DND-41 (cell line): Measurements from ENCODE around the gene SGCD.

Experiments used
- ATAC-seq: fragments of 200-7000 bp; cut with Tn5 transposase; 3 replicates; pipeline ENCODE4 v1.9.1; 2021; ENCODE audit warnings: low read depth; ENCODE audit not compliant: insufficient read depth
- DNase-seq: peaks from one replicate; pipeline ENCODE4 v3.0.0-alpha.2; 2020
- H2AFZ ChIP-seq: 2 replicates; pipeline ENCODE4 v1.6.0; 2012; ENCODE audit warnings: low read depth, low read length
- H3K27ac ChIP-seq: 2 replicates; pipeline ENCODE4 v1.5.1; 2012; ENCODE audit warnings: low read length, inconsistent platforms
- H3K27me3 ChIP-seq: fragments of 200-600 bp; sonication (generic); 2 replicates; pipeline ENCODE4 v1.6.0; 2012; ENCODE audit warnings: low read length, mild to moderate bottlenecking, inconsistent platforms; ENCODE audit not compliant: insufficient read depth, poor library complexity
- H3K36me3 ChIP-seq: 2 replicates; pipeline ENCODE4 v1.5.1; 2012; ENCODE audit warnings: low read length, inconsistent platforms; ENCODE audit not compliant: insufficient read depth
- H3K4me1 ChIP-seq: 2 replicates; pipeline ENCODE4 v1.5.1; 2012; ENCODE audit warnings: mild to moderate bottlenecking, low read length; ENCODE audit not compliant: insufficient read depth
- H3K4me2 ChIP-seq: 2 replicates; pipeline ENCODE4 v1.6.0; 2012; ENCODE audit warnings: mild to moderate bottlenecking, moderate library complexity, low read length, inconsistent platforms; ENCODE audit not compliant: insufficient read depth
- H3K4me3 ChIP-seq, 2 experiments: fragments of 200-600 bp in 1 of 2; shearing (Covaris generic) in 1 of 2; 2 replicates each; pipeline ENCODE4 v1.5.1; 2012 to 2016; ENCODE audit warnings: inconsistent platforms in 2 of 2, low read length in 2 of 2, mild to moderate bottlenecking in 2 of 2, low read depth in 1 of 2, moderate library complexity in 1 of 2
- H3K79me2 ChIP-seq: 2 replicates; pipeline ENCODE4 v1.6.0; 2012; ENCODE audit warnings: low read length, inconsistent platforms; ENCODE audit not compliant: insufficient read depth
- H3K9ac ChIP-seq: 2 replicates; pipeline ENCODE4 v1.6.0; 2012; ENCODE audit warnings: low read depth, mild to moderate bottlenecking, inconsistent platforms, low read length, moderate library complexity
- H3K9me3 ChIP-seq: 2 replicates; pipeline ENCODE4 v1.5.1; 2012; ENCODE audit warnings: low read length, moderate library complexity, mild to moderate bottlenecking, inconsistent platforms; ENCODE audit not compliant: insufficient read depth, severe bottlenecking
- H4K20me1 ChIP-seq: 2 replicates; pipeline ENCODE4 v1.6.0; 2012; ENCODE audit warnings: low read length; ENCODE audit not compliant: insufficient read depth
- CTCF ChIP-seq: IDR thresholded peaks from 2 replicates; pipeline ENCODE4 v1.5.1; 2012; ENCODE audit warnings: borderline replicate concordance, low read length, moderate library complexity, mild to moderate bottlenecking; ENCODE audit not compliant: poor library complexity, severe bottlenecking; ENCODE audit errors: extremely low read depth
- EZH2 ChIP-seq: IDR thresholded peaks from 3 replicates; pipeline ENCODE4 v1.6.1; 2012; ENCODE audit warnings: borderline replicate concordance, low read depth, mild to moderate bottlenecking, moderate library complexity, low read length, inconsistent platforms; ENCODE audit not compliant: severe bottlenecking

The SGCD gene

GRCh38 chr5:156505101-156505500, 178.1 kb downstream of the SGCD start:
- no peak overlapping the region for H2AFZ ChIP-seq
- no peak overlapping the region for H3K4me2 ChIP-seq
- H3K27me3 ChIP-seq, result peaks cover 7% of the 10 kb centered on the region
- no peaks in the 10 kb centered on the region for H3K9me3 ChIP-seq
- H3K79me2 ChIP-seq, result no peaks in the 10 kb centered on the region
- H3K9ac ChIP-seq, result no peak overlapping the region
- no peak for ATAC-seq
- TF ChIP-seq CTCF (no peak), EZH2 (no peak)
- no peak for DNase-seq
- H3K27ac ChIP-seq, result no peak overlapping the region
- no peaks in the 10 kb centered on the region for H4K20me1 ChIP-seq
- no peak overlapping the region for H3K4me3 ChIP-seq
- H3K4me1 ChIP-seq, result no peaks in the 10 kb centered on the region
- H3K36me3 ChIP-seq, result no peaks in the 10 kb centered on the region

- Histone ChIP-seq H3K27me3 (no peaks in the 10 kb centered on the region), H3K9ac (no peak overlapping the region), H3K4me1 (no peaks in the 10 kb centered on the region), H2AFZ (no peak overlapping the region), H3K79me2 (no peaks in the 10 kb centered on the region), H3K9me3 (no peaks in the 10 kb centered on the region), H3K4me2 (no peak overlapping the region), H3K4me3 (no peak overlapping the region), H4K20me1 (no peaks in the 10 kb centered on the region), H3K36me3 (no peaks in the 10 kb centered on the region), H3K27ac (no peak overlapping the region)
- DNase-seq, result no peak
- ATAC-seq, result no peak
- TF ChIP-seq EZH2, result no peak
- no peak for TF ChIP-seq CTCF
Observed at GRCh38 chr5:156513123-156513815, 186.3 kb downstream of the SGCD start.

- Histone ChIP-seq H3K27ac (no peak overlapping the region), H3K4me3 (no peak overlapping the region)
Observed at GRCh38 chr5:156515121-156515520, 188.2 kb downstream of the SGCD start.

More at GRCh38 chr5:156515121-156515520, 188.2 kb downstream of the SGCD start:
- Histone ChIP-seq H3K4me2 (no peak overlapping the region), H3K9me3 (no peaks in the 10 kb centered on the region), H3K36me3 (no peaks in the 10 kb centered on the region), H2AFZ (no peak overlapping the region), H3K4me1 (no peaks in the 10 kb centered on the region), H3K9ac (no peak overlapping the region), H4K20me1 (no peaks in the 10 kb centered on the region), H3K79me2 (no peaks in the 10 kb centered on the region), H3K27me3 (no peaks in the 10 kb centered on the region)
- ATAC-seq (no peak), DNase-seq (no peak)
- TF ChIP-seq CTCF (no peak), EZH2 (no peak)
